GM18517 (cell line): ENCODE results near the gene LRRC4C.

ENCODE experiments used
- ATAC-seq: cut with Tn5 transposase; IDR thresholded peaks from one replicate; pipeline ENCODE4 v1.9.1; 2021; ENCODE audit warnings: mild to moderate bottlenecking, moderate library complexity; ENCODE audit not compliant: unreplicated experiment

LRRC4C gene

DNA sequence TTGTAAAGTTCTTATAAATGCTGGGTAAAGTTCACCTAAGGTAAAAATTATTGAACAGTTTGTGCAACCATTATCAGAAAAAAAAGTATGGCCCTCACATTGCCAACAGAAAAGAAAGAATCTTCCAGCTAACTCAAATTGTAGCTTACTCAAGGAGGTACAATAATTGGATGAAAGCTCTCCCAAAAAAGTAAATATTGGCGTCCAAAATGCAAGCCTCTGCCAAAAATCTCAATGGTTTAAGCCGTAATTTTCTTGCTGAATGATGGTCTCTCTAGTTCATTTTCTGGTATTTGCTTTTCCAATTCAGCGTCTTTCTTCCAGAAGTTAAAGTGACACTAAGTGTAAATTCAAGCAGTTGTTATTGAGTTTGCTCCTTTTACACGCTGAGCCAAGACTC, 727.3 kb downstream of the LRRC4C start:
- no peak for ATAC-seq

DNA sequence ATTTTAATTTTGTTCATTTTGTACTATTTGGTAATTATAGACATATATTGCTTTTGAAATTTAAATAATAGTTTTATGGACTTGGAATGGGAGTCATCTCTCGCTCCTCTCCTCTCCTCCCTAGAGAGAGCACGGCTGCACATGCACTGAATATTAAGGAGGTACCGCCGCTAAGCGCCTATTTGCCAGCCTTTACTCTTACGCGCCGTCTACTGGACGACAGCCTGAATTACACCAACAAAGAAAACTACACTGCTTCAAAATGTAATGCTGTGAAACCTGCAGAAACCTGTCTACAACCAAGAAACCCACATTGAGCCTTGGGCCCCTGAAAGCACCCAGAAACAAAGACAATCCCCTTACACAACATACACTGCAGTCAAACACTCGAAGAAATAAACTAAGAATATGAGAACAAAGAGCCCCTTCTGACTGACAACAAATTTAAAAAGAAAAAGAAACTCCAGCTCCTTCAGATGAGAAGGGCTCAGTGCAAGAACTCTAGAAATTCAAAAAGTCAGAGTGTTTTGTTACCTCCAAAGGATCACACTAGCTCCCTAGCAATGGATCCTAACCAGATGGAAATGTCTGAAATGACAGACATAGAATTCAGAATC, 737.2 kb downstream of the LRRC4C start:
- ATAC-seq = no peak

DNA sequence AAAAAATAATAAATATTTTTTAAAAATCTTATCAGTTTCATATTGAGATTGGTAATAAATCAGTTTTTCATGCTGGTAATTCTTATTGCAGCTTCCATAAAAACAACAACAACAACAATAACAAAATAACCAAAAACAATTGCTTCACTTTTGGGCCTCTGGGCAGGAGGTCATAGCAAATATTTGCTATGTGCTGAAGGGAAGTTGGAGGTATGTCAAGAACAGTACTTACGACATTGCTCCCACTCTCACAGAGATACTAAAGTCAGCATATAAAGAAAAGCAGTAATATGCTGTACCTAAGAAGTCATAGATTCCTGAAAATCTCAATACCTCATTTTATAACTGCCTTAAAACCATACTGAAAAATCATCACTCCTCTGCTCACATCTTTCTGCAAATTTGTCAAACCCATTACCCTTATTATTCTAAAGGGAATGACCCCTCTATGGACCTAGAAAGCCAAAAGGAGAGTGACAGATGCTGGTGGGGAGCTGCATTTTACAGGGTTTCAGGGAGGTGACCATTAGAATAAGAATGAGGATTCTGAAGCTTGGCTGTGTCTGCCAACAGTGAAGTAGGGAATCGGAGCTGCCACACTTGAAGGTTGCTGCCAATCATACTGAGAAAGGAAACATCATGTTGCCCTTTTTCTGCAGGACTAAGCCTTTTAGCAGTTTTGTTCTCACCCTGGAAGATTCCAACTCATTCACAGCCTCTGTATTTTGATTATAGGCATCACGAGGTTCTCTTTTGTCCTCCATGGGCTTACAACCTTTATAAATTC, 742.9 kb downstream of the LRRC4C start:
- no peak for ATAC-seq

DNA sequence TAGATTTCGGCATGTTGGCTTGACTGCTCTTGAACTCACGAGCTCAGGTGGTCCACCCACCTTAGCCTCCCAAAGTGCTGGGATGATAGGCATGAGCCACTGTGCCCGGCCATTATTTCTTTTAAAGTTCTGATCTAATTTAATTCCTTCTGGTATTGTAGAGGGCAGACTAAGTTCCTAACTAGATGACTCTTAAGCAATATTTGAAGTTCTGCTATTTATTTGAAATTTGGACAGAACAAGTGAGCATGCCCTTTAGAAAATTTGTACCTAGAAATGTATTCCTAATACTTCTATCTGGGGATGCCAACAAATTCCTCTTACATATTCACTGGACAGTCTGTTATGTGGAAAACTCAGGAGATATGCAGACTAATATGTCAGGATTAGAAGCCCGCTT, 746.4 kb downstream of the LRRC4C start:
- ATAC-seq = no peak

DNA sequence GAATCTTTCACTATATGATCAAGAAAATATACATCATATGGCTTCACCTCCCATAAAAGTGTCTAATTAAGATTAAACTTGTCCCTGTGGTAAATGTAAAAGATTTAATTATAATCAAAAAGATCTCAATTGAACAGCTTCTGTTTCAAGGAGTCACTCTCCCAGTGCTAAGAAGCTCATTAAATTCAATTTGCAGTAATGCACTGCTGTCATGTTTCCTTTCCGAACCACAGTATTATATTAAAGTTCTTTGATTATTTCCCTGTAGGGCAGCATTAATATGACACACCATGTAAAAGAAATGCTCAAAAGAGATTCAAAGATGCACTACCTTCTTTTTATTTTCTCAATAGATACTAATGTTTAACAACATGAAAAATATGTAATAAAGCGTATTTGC, 758.4 kb downstream of the LRRC4C start:
- ATAC-seq = no peak

DNA sequence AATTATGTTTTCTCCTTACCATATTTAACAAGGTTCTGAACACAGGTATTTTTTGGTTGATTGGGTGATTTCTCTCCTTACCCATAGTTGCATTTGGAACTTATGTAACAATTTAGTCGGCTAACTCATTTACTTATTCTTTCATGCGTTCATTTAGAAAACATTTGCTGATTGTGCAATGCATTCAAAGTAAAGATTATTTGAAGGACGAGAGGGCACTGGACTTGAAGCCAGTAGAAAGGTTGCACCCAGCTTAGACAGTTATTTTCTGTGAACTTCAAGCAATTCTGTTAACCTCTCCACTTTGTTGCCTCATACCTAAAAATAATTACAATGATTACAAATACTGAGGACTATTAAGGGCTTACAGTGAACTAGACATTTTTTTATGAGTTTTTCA, 769.6 kb downstream of the LRRC4C start:
- ATAC-seq = no peak

DNA sequence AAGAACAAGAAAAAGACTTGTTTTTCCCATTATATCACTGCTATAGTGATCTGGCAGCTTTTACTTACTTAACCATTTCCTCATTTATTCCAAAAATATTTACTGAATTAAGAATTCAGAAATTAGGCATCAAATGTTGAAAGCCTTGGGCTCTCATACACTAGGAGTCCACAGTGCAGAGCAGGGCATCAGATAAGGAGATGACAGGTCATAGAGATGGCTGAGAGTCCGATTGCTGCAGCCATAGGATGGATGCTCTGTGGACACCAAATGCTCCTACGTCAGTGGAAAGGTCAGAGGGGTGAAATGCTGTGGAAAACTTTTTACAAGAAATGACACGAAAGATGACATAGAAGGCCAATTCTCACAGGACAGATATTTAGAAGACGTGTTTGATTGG, 771.1 kb downstream of the LRRC4C start:
- ATAC-seq = no peak

DNA sequence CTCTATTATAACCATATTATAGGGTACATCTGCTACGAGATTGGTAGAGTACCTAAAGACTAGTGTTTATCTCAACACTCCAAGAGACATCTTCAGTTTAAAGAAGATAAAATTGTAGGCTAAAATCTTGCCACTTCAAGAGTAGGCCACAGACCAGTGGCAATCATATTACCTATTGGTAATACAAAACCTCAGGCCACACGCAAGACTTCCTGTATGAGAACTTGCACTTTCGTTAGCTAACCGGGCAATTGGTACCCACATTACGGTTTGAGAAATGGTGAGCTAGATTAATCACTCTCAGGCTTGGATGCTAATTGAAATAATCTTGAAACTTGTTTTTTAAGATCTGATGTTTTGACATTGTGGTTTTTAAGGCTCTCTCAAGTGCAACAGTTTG, 772.7 kb downstream of the LRRC4C start:
- ATAC-seq = no peak

DNA sequence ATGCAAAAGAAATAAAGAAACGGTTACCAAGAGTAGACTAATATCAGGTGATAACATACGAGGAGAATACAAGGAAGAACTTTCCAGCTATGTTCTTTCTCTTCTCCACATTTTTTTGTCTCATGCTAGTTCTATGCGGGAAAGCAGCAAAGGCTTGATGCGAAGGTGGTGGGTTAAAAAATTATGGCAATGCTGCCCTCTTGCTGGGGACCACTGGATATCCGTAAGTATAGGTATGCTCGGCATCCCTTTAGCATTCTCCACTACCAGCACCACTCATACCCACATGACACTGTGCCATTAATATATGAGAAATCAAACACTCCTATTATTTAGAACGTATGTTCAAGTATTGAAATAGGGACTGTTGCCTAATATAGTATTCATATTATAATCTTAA, 776.4 kb downstream of the LRRC4C start:
- ATAC-seq = no peak

DNA sequence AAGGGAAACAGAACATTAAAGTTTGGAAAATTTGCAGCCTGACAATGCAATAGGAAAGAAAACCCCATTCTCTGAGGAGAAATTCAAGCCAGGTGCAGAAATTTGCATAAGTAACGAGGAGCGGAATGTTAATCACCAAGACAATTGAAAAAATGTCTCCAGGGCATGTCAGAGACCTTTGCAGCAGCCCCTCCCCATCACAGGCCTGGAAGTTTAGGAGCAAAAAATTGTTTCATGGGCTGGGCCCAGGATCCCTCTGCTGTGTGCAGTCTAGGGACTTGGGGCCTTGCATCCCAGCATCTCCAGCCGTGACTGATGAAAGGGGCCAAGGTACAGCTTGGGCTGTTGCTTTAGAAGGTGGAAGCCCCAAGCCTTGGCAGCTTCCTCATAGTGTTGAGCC, 780.2 kb downstream of the LRRC4C start:
- ATAC-seq = no peak

DNA sequence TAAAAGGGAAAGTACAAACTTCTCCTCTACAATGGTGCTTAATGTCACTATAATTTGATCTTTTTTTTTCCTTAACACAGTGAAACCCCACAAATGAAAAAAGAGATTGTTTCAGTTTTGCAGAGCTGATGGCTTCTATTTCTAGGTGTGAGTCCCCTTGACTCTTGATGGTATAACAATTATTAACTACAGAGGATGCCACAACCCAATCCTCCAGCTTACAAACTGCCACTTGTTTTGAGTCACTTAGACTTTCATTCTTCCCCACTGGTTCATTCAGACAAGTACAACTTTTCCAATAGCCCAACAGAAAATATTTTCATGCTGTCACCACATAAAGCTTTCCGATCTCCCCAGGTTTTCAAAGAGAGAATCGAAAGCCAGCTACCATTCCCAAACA, 812.2 kb downstream of the LRRC4C start:
- ATAC-seq = no peak

DNA sequence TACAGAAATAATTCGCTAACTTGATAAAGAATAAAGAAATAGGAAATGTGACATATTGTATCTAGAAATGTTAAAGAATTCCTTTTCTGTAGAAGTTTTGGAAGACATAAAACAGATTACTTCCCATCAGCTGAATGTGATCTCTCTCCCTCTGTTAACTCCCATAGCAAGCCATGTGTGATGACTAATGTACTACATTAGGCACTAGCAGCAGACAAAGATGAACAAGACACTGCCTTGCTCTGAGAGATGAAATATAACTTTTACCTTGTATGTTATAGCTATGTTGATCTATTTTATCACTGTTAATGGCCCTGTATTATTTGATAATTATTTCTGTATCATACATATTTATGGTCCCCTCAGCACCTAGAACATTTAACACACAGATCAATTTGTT, 817.2 kb downstream of the LRRC4C start:
- ATAC-seq = no peak

DNA sequence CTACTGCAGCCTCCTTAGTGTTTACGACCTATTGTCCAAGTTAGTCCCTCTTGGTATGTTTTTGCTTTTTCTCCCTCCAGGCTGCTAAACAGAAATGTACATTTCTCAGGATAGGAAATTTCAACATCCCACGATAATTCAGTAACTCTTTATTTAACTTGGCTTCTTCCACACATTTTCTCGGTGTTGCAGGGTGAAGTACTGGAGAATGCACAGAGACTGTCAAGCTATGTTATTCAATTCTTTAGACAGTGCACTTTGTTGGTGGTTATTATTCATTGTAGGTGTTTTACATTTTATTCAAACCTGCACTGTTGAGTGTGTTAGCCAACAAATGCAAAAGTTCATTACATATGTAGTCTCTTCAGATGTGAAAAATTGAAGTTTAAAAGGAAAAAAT, 839.8 kb downstream of the LRRC4C start:
- no peak for ATAC-seq

DNA sequence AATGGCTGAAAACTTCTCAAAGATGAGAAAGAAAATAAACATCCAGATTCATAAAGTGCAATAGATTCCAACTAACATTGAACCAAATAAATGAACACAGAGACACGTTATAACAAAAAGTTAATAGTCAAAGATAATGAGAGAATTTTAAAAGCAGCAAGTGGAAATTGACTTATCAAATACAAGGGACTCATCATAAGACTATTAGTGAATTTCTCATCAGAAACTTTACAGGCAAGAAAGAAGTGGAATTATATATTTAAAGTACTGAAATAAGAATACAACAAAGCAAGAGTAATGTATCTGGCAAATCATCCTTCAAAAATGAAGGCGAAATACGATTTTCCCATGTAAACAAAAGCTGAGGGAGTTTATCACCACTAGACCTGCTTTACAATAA, 852.7 kb downstream of the LRRC4C start:
- no peak for ATAC-seq

DNA sequence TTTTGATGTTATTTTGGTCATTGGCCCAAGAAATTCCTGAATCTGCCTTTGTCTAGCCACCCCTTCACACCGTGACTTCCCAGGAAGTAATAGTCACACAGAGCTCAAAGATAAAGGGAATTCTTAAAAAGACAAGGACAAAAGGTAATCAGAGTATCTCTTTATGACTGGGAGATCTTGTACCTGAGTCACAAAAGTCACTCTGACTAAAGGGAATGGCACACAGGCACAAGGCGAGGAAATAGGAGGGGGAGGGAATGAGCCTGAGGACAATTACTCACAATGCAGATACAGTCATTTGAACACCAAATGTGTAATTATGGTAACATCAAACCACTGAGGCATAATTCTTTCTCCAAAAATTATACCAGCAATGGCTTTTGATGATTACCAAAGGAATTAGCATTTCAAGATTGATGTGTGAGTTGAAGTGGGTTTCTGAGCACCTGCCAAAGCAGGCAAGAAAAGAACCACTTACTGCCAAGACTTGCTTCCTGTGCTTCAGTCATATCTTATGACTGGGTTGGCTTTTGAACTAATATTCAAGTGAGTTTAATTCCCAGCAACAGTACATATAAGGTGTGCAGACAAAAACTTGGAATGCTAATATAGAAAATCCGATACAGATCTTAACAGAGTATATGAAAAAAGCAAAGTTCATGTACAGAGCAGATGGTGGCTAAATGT, 856.4 kb downstream of the LRRC4C start:
- ATAC-seq = no peak

DNA sequence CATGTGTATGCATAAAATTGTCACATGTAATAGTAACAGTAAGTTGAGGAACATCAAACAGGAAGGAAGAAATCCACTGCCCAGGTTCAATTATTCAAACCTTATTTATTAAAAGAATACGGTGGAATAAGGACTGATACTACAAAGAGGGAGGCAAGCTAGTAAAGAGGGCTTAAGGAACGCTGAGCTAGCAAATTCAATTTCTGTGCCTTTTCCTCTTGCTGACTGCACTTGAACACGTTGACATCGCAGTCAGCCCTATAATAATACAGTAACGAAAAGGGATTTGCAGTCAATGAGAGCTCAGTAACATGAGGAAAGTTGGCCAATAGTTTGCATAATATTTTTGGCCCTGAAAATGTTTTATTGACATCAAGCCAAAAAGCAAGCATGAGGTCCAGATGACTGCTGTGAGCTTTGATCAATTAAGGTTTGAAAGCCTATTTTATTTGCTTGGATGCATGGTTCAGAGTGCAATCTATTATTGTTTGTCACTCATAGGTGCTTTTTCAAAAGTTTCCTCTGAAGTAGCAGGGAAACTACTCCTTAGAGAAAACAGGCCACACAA, 861.8 kb downstream of the LRRC4C start:
- no peak for ATAC-seq

DNA sequence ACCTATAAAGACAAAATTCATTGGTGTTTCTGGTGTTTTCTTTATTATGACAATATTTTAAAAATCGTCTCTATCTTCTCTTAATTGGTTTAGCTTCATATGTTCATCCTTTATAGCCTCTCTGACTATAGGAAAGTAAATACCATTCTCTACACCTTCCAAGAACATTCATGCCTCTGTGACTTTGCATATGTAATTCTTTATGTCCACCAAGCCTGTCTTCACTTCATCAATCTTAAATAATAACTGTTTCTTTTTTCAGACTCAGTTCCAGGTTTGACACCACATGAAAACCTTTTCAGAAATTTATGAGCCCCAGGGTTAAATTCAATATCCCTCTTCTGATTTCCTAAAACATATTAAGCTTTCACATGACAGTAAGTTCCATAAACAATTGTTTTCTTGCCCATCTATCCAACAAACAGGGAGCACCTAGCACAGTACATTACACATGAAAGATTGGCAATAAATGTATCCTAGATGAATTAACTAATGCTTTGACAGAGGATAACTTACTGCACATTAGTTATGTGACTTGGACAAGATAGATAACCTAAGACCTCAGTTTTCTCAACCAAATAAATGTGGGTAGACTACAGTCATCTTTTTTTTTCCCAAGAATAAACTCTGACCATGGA, 886.1 kb downstream of the LRRC4C start:
- ATAC-seq = no peak

DNA sequence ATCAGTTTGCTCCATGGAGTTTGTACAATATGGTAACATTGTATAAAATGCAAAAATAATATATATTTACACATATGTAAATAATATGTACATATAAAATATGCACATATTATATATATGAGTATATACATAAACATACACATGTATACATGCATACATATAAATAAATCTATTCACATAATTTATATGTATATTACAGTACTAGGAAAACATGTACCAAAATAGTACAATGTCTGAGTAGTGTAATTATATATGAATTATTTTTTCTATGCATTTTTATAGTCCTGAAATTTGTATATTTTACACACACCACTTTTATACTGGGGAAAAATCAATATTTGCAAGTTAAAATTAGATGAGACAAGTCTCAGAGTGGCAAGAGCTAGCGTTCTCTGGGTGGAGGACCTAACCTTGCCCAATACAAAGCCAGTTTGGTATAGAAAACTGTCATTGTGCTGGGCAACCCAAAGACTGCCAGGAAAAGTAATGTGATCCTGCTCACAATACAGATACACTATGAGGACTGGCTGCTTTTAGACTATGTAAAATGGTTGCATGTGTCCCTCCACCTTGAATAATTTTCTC, 889.4 kb downstream of the LRRC4C start:
- no peak for ATAC-seq

DNA sequence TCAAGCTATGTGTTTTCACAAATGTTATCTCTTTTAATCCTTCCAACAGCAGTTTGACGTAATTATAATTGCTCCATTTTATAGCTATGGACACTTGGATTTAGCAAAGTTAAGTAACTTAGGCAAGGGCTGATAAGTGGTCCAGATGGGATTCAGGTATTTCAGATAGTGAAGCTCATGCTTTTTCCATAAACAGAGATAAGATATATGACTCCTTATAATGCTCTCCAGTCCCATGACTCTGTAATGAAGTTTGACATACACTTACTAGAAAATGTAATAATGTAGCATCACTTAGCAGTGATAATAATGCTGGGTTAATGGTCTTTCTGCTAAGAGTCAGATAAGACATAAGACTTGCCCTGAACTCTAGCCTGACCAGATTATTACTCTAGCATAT, 892.1 kb downstream of the LRRC4C start:
- no peak for ATAC-seq

DNA sequence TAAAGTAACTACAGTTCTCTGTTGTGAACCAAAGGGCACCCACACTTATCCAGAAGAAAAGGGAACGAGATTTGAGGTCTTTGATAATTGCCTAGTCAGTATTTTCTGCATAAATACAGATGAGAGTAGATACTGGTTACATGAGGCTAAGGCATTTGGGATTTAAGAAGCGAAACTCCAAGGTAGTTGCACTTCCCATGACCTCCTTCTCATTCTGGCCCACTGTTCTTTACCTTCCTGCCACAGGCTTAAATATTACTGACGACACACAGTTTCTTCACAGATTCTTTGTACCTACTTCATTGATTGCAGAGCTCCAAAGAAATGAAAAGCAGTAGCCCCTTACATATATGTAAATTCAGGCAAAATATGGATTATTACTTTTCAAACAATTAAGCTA, 915.3 kb downstream of the LRRC4C start:
- ATAC-seq = no peak

DNA sequence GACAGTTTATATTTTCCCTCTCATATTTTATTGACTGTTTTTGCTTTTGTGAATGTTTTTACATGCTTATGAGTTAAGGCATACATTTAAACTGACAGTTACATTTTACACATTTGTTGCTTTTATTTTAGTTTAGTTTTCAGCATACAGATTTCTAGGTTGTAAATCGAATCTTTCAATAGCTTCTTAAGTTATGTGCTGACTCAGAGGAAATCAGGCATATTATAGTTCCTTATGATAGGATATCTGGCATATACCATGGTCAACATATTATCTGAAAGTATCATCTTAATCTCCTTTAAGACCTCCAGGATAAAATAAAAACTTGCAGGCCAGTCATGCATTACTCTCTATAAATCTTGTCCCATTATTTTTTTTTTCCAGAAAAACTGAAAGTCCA, 916.6 kb downstream of the LRRC4C start:
- ATAC-seq = no peak
